OCI-LY7 (cell line): Measurements from ENCODE around the gene FMN1. TPM values are rescaled to one million over a fixed set of nuclear protein-coding genes. Genes with fewer than 3 reads are reported as not detected.

Experiments used
- BruUV-seq: library from RNA; stranded (reverse); fragments of 400-500 nt; replicated peaks from 2 replicates; lab custom pipeline; 2021; lab: Mats Ljungman, UMichigan
- CTCF ChIA-PET: fragments of 300-600 bp; sonication (Branson Sonifier 250); formaldehyde crosslinking; loops from one replicate; lab custom pipeline; 2022; ENCODE audit warnings: antibody characterized with exemption; ENCODE audit not compliant: unreplicated experiment; lab: Charles Lee
- POLR2A ChIA-PET: fragments of 300-600 bp; sonication (Branson Sonifier 250); formaldehyde crosslinking; loops from one replicate; lab custom pipeline; 2022; ENCODE audit warnings: antibody characterized with exemption; lab: Charles Lee
- DNase-seq: peaks from one replicate; pipeline ENCODE4 v3.0.0-alpha.2; 2015; ENCODE audit warnings: low spot score
- H2AFZ ChIP-seq: fragments of 200-600 bp; sonication (generic), shearing (Covaris generic); 2 replicates; pipeline ENCODE4 v1.6.1; 2014; ENCODE audit warnings: mild to moderate bottlenecking, antibody characterized with exemption, low read length, moderate library complexity
- H3K27ac ChIP-seq: fragments of 200-600 bp; sonication (generic); 2 replicates; pipeline ENCODE4 v1.5.1; 2014; ENCODE audit warnings: mixed run types, low read depth, mild to moderate bottlenecking, moderate library complexity, low read length, inconsistent platforms; ENCODE audit not compliant: poor library complexity, severe bottlenecking
- H3K36me3 ChIP-seq: fragments of 200-600 bp; sonication (generic); 2 replicates; pipeline ENCODE4 v1.6.1; 2014; ENCODE audit warnings: mild to moderate bottlenecking, antibody characterized with exemption, low read length, moderate library complexity, mixed read lengths; ENCODE audit not compliant: insufficient read depth
- H3K4me1 ChIP-seq: fragments of 200-600 bp; sonication (generic); 2 replicates; pipeline ENCODE4 v1.5.1; 2014; ENCODE audit warnings: mild to moderate bottlenecking, low read length; ENCODE audit not compliant: insufficient read depth, poor library complexity, severe bottlenecking
- H3K4me2 ChIP-seq: fragments of 200-600 bp; sonication (generic); 2 replicates; pipeline ENCODE4 v1.6.1; 2014; ENCODE audit warnings: mild to moderate bottlenecking, low read length
- H3K4me3 ChIP-seq: fragments of 200-600 bp; sonication (generic); 2 replicates; pipeline ENCODE4 v1.5.1; 2014; ENCODE audit warnings: mild to moderate bottlenecking, low read depth, low read length; ENCODE audit not compliant: poor library complexity, severe bottlenecking
- H3K79me2 ChIP-seq: fragments of 200-600 bp; sonication (generic); 2 replicates; pipeline ENCODE4 v1.6.1; 2016; ENCODE audit warnings: low read depth, mild to moderate bottlenecking, low read length, moderate library complexity, mixed read lengths; ENCODE audit not compliant: insufficient read depth
- H3K9me2 ChIP-seq: fragments of 200-600 bp; sonication (generic); 2 replicates; pipeline ENCODE4 v1.6.1; 2016; ENCODE audit warnings: mild to moderate bottlenecking, low read length, mixed read lengths; ENCODE audit not compliant: insufficient read depth
- H3K9me3 ChIP-seq: fragments of 200-600 bp; sonication (generic); 2 replicates; pipeline ENCODE4 v1.6.1; 2014; ENCODE audit warnings: mild to moderate bottlenecking, mixed run types, low read length, mixed read lengths
- H4K20me1 ChIP-seq: fragments of 200-600 bp; sonication (generic); 2 replicates; pipeline ENCODE4 v1.6.1; 2014; ENCODE audit warnings: mild to moderate bottlenecking, antibody characterized with exemption, low read length, moderate library complexity, mixed read lengths; ENCODE audit not compliant: insufficient read depth
- EZH2phosphoT487 ChIP-seq: fragments of 200-600 bp; sonication (generic); IDR thresholded peaks from 2 replicates; pipeline ENCODE4 v1.6.1; 2018; ENCODE audit warnings: low read depth, borderline replicate concordance, mild to moderate bottlenecking, mixed run types, antibody characterized with exemption, low read length, moderate library complexity, mixed read lengths
- intact Hi-C: fragments of 100-400 bp; cut with micrococcal nuclease; formaldehyde crosslinking; loops from one replicate; pipeline ENCODE4 v1.10.0; 2022; ENCODE audit not compliant: unreplicated experiment
- total RNA-seq, 2 experiments: library from RNA; depleted of rRNA in 1 of 2; stranded (reverse); fragments of >200 nt in 1 of 2; shearing (Covaris generic) in 1 of 2; gene quantifications; 2 replicates each; pipeline ENCODE4 v1.2.3, GENCODE V29; 2014 to 2022
- TF ChIP-seq, protein P1 (sequence below): fragments of 200-600 bp; sonication (generic); conservative IDR thresholded peaks from 2 replicates; pipeline ENCODE4 v1.5.1; 2014; ENCODE audit warnings: mild to moderate bottlenecking, antibody characterized with exemption, low read length, moderate library complexity, mixed read lengths

The FMN1 gene
- total RNA-seq, 2 experiments from 2014 or later = 3.2 to 4.2 TPM

GRCh38 chr15:32743411-32744140 is 450.9 kb downstream of the FMN1 start:
- Histone ChIP-seq H3K36me3 (no peaks in the 10 kb centered on the region), H3K79me2 (no peaks in the 10 kb centered on the region), H3K27ac (no peak overlapping the region), H3K4me2 (no peak overlapping the region), H3K9me3 (no peaks in the 10 kb centered on the region), H3K4me3 (no peak overlapping the region), H2AFZ (no peak overlapping the region), H3K4me1 (no peaks in the 10 kb centered on the region), H4K20me1 (no peaks in the 10 kb centered on the region), H3K9me2 (no peaks in the 10 kb centered on the region)
- no TSS peak for BruUV-seq
- no peak for DNase-seq
- intact Hi-C loops = no loop called here
- ChIA-PET POLR2A (interaction anchor here (0.6 to 0.7 kb wide), 2 partner anchors 78 to 196 kb away, joined by 3 to 4 read pairs; no protein-coding TSS in a partner anchor), CTCF (no interaction called here)
- no peak for TF ChIP-seq EZH2phosphoT487
- TF ChIP-seq, protein P1, sequence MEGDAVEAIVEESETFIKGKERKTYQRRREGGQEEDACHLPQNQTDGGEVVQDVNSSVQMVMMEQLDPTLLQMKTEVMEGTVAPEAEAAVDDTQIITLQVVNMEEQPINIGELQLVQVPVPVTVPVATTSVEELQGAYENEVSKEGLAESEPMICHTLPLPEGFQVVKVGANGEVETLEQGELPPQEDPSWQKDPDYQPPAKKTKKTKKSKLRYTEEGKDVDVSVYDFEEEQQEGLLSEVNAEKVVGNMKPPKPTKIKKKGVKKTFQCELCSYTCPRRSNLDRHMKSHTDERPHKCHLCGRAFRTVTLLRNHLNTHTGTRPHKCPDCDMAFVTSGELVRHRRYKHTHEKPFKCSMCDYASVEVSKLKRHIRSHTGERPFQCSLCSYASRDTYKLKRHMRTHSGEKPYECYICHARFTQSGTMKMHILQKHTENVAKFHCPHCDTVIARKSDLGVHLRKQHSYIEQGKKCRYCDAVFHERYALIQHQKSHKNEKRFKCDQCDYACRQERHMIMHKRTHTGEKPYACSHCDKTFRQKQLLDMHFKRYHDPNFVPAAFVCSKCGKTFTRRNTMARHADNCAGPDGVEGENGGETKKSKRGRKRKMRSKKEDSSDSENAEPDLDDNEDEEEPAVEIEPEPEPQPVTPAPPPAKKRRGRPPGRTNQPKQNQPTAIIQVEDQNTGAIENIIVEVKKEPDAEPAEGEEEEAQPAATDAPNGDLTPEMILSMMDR = no peak

DNA sequence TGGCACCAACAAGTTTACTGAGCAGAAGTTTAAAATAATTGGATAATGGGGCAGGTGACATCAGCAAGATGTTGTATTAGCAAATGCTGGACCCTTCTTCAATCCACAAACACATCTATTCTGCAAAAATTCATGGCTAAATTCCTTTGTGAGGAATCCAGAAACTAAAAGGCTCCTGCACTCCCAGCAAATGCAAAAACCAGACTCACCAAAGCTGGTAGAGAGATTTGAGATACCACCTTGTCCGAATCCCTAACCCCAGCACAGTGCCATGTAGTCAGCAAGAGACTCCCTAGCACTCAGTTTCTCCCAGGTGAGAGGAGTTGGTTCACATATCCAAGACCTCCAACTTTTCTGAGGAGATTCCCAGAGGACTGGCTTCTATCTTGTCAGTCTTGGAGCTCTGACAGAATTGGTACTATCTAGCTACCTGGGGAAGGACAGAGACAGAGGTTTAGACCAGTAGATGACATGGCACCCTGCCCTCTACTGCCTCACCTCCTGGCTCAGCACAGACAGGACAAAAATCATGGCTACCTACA is 454.9 kb downstream of the FMN1 start:
- BruUV-seq = no TSS peak
- intact Hi-C loops = no loop called here
- Histone ChIP-seq H3K4me2 (no peak overlapping the region), H3K27ac (no peak overlapping the region), H3K4me3 (no peak overlapping the region), H3K4me1 (no peaks in the 10 kb centered on the region), H3K9me3 (no peaks in the 10 kb centered on the region), H3K36me3 (no peaks in the 10 kb centered on the region), H3K79me2 (no peaks in the 10 kb centered on the region), H3K9me2 (no peaks in the 10 kb centered on the region), H2AFZ (no peak overlapping the region), H4K20me1 (no peaks in the 10 kb centered on the region)
- ChIA-PET CTCF (no interaction called here), POLR2A (interaction anchor here (0.7 kb wide), 1 partner anchor 147 kb away, joined by 5 read pairs; no protein-coding TSS in a partner anchor)
- DNase-seq = no peak
- TF ChIP-seq EZH2phosphoT487 = no peak
- TF ChIP-seq, protein P1 = no peak

- no peaks in the 10 kb centered on the region for H4K20me1 ChIP-seq
- H3K79me2 ChIP-seq = no peaks in the 10 kb centered on the region
- H3K4me2 ChIP-seq = no peak overlapping the region
- ChIA-PET POLR2A (no interaction called here), CTCF (no interaction called here)
- BruUV-seq = no TSS peak
- TF ChIP-seq, protein P1 = no peak
- TF ChIP-seq EZH2phosphoT487 = no peak
- H3K36me3 ChIP-seq = no peaks in the 10 kb centered on the region
- H3K9me3 ChIP-seq = no peaks in the 10 kb centered on the region
- H3K9me2 ChIP-seq = no peaks in the 10 kb centered on the region
- H3K4me3 ChIP-seq = no peak overlapping the region
- no peak overlapping the region for H2AFZ ChIP-seq
- DNase-seq = no peak
- no peak overlapping the region for H3K27ac ChIP-seq
- intact Hi-C loops = no loop called here
- no peaks in the 10 kb centered on the region for H3K4me1 ChIP-seq
Measured at GRCh38 chr15:32738666-32739065, 455.8 kb downstream of the FMN1 start.
